ENCODE measurements around the gene TLE2. TPM values are rescaled to one million over a fixed set of nuclear protein-coding genes. Genes with fewer than 3 reads are reported as not detected.

Gene TLE2
- total and polyA plus RNA-seq, 2 donors (not counting 3 experiments of a cell fraction or from before 2014, with no cell fraction given): 32.0 to 38.8 TPM

DNA sequence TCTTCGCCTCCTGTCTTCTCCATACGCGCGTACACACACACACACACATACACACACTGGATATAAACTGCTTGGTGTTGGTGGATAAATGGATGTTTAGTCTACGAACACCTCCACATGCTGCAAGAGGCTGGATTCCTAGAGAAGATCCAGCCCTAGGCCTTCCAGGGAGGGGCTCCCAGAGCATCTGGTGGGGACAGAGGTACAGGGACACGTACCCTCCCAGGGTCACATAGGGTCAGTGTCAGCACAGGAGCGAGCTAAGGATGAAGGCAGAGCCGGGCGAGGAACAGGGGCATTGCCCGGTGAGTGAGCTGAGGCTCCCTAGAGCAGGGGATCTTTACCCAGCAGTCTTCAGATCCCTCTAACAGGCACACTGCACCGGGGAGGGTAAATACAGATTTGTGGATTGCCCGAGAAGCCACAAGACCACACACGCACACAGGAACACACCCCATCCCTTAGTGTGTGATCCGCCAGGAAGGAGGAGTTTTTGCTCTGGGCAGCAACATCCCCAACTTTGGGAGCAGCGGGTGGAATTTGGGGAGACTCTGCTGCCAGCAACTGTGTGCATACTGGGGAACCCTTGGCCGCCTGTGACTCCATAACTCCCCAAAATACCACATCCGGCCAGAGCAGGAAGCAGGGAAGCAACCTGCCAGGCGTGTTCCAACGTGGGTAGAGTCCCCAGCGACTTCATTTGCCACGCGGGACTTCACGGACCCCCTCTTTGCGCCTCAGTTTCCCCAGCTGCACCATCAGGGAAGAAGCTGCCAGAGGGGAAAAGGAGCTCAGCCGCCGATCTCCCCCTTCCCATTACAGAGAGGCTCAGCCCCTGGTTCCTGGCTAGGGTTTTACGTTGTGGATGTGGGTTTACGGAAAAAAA lies 5.8 kb upstream of the TLE2 start:
- Histone ChIP-seq H3K9ac (replicated peaks; ENCODE audit: extremely low read depth, insufficient read depth, low read length) (peak overlapping the region; percentile 22), H3K27me3 (ENCODE audit: control insufficient read depth in 2 of 2, insufficient read depth in 2 of 2, low read length in 2 of 2) (peaks cover 1 to 8% of the 10 kb centered on the region in 2 experiments), H4K20me1 (replicated peaks; ENCODE audit: control insufficient read depth, extremely low read depth, insufficient read depth, low read length) (no peaks in the 10 kb centered on the region), H3K9me1 (replicated peaks; ENCODE audit: control insufficient read depth, extremely low read depth, insufficient read depth, low read length) (no peaks in the 10 kb centered on the region), H3K9me3 (replicated peaks; ENCODE audit: control insufficient read depth, insufficient read depth, low read length) (no peaks in the 10 kb centered on the region), H3K36me3 (ENCODE audit: control insufficient read depth in 2 of 2, extremely low read depth in 1 of 2, insufficient read depth in 2 of 2, low read length in 2 of 2) (no peaks in the 10 kb centered on the region), H3K27ac (ENCODE audit: insufficient read depth, low read depth, low read length) (peak overlapping the region; percentile 18), H3K4me1 (ENCODE audit: control insufficient read depth, extremely low read depth, insufficient read depth, low read length) (peaks cover 12% of the 10 kb centered on the region), H2AFZ (ENCODE audit: low read depth, low read length) (peak overlapping the region; percentile 36), H3K4me2 (ENCODE audit: insufficient read depth, low read length) (peak overlapping the region; percentile 72), H3K4me3 (replicated peaks in 1 of 3; ENCODE audit: insufficient read depth in 1 of 3, low read depth in 1 of 3, low read length in 3 of 3) (peak overlapping the region in 2 of 3 experiments; percentile 28 to 29), H3K79me2 (ENCODE audit: control insufficient read depth, insufficient read depth, low read length) (no peaks in the 10 kb centered on the region)
- BruUV-seq (replicated peaks): TSS peak; percentile 52
- dilution Hi-C loops (cut with MboI; ENCODE audit: extremely low pct_ligation_motif_present, low sequenced_read_pairs): no loop called here
- FAIRE-seq: no peak
- no peak for DNase-seq (ENCODE audit: low read depth, low spot score)
- CTCF ChIA-PET: interaction anchor here (0.8 to 3.0 kb wide), 13 partner anchors 7 to 147 kb away, joined by 3 to 32 read pairs (median 9); partner anchors contain the start of gene TLE5
- TF ChIP-seq, protein P1, sequence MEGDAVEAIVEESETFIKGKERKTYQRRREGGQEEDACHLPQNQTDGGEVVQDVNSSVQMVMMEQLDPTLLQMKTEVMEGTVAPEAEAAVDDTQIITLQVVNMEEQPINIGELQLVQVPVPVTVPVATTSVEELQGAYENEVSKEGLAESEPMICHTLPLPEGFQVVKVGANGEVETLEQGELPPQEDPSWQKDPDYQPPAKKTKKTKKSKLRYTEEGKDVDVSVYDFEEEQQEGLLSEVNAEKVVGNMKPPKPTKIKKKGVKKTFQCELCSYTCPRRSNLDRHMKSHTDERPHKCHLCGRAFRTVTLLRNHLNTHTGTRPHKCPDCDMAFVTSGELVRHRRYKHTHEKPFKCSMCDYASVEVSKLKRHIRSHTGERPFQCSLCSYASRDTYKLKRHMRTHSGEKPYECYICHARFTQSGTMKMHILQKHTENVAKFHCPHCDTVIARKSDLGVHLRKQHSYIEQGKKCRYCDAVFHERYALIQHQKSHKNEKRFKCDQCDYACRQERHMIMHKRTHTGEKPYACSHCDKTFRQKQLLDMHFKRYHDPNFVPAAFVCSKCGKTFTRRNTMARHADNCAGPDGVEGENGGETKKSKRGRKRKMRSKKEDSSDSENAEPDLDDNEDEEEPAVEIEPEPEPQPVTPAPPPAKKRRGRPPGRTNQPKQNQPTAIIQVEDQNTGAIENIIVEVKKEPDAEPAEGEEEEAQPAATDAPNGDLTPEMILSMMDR (IDR thresholded peaks at IDR 0.05; ENCODE audit: extremely low read depth in 1 of 2, insufficient read depth in 1 of 2, low read depth in 1 of 2, low read length in 2 of 2): no peak
- TF ChIP-seq POLR2AphosphoS5 (IDR thresholded peaks at IDR 0.05; ENCODE audit: insufficient read depth, low read depth, low read length) (no peak), EZH2 (IDR thresholded peaks at IDR 0.05; ENCODE audit: borderline replicate concordance, low read depth, low read length, severe bottlenecking) (no peak), MYC (IDR thresholded peaks at IDR 0.05; ENCODE audit: low read depth, low read length) (no peak), FOS (IDR thresholded peaks at IDR 0.05; ENCODE audit: borderline replicate concordance, insufficient read depth, low read length) (no peak), JUN (IDR thresholded peaks at IDR 0.05; ENCODE audit: borderline replicate concordance, insufficient read depth, insufficient read length, low read depth) (no peak), POLR2A (IDR thresholded peaks at IDR 0.05; ENCODE audit: low read depth, low read length) (no peak), GATA2 (IDR thresholded peaks at IDR 0.05; ENCODE audit: insufficient read depth, insufficient read length, low read depth, low read length) (no peak)
- TF ChIP-seq, protein P2, sequence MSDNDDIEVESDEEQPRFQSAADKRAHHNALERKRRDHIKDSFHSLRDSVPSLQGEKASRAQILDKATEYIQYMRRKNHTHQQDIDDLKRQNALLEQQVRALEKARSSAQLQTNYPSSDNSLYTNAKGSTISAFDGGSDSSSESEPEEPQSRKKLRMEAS (IDR thresholded peaks at IDR 0.05; ENCODE audit: insufficient read depth, insufficient read length): no peak
- POLR2A ChIA-PET: interaction anchor here (2.3 kb wide), 1 partner anchor 85 kb away, joined by 16 read pairs; no protein-coding TSS in a partner anchor
- intact Hi-C loops (cut with micrococcal nuclease): loop anchor here (1.0 to 5.0 kb wide), 4 partner anchors 52 to 798 kb away; partner anchors contain the start of genes GNA11, PLEKHJ1, SF3A2 and TLE6

Measured in endothelial cell of umbilical vein (primary cell).